Measurements from ENCODE around the gene SLC37A2. TPM values are rescaled to one million over a fixed set of nuclear protein-coding genes. Genes with fewer than 3 reads are reported as not detected.

The SLC37A2 gene
- total and polyA plus RNA-seq, 2 of the 13 experiments (the other 11 are each of a cell fraction or from before 2014, with no cell fraction given), result 4.6 to 7.1 TPM

- no peak for FAIRE-seq
- TF ChIP-seq HNRNPL (IDR thresholded peaks at IDR 0.05; ENCODE audit: low read depth, low read length) (no peak), CREBL2 (CRISPR knock-in tag; IDR thresholded peaks at IDR 0.05; ENCODE audit: borderline replicate concordance) (no peak), ZNF10 (CRISPR knock-in tag; IDR thresholded peaks at IDR 0.05; ENCODE audit: borderline replicate concordance, low read depth) (no peak), ZFX (CRISPR knock-in tag; IDR thresholded peaks at IDR 0.05; ENCODE audit: low read depth) (no peak), BRD4 (CRISPR knock-in tag; IDR thresholded peaks at IDR 0.05) (no peak), MTF1 (CRISPR knock-in tag; IDR thresholded peaks at IDR 0.05) (no peak)
- H3K36me3 ChIP-seq (replicated peaks in 1 of 2; ENCODE audit: control insufficient read depth in 1 of 2, insufficient read depth in 2 of 2, low read length in 2 of 2), result no peaks in the 10 kb centered on the region
- in situ Hi-C loops (cut with HindIII; ENCODE audit: extremely low pct_ligation_motif_present, low pct_unique_long_range_greater_than_20kb) (no loop called here), intact Hi-C loops (cut with micrococcal nuclease; ENCODE audit: unreplicated experiment) (no loop called here)
- ChIA-PET CTCF (ENCODE audit: low intra/inter-chr PET ratio, low total read pairs) (no interaction called here), POLR2A (no interaction called here)
- BruUV-seq (replicated peaks), result no TSS peak
- H3K27ac ChIP-seq (ENCODE audit: extremely low read length, insufficient read depth, low read length), result no peak overlapping the region
- DNase-seq (ENCODE audit: low spot score), result no peak
- no peaks in the 10 kb centered on the region for H3K9me3 ChIP-seq (ENCODE audit: low read length)
- H3K4me3 ChIP-seq (replicated peaks in 1 of 3; ENCODE audit: insufficient read depth in 1 of 3, low read depth in 2 of 3, low read length in 3 of 3), result no peak overlapping the region
- H3K79me2 ChIP-seq (ENCODE audit: insufficient read depth, low read length), result no peaks in the 10 kb centered on the region
- H2AFZ ChIP-seq (ENCODE audit: low read length), result no peak overlapping the region
- no peak for ATAC-seq
- 53% methylated on average over 4 of the region's 4 CpGs for WGBS (ENCODE audit: low lambda C conversion rate)
- H3K9ac ChIP-seq (ENCODE audit: insufficient read depth, low read depth, low read length), result no peak overlapping the region
- H3K4me1 ChIP-seq (ENCODE audit: insufficient read depth, low read length), result peaks cover 62% of the 10 kb centered on the region
- H3K4me2 ChIP-seq (ENCODE audit: low read depth, low read length), result no peak overlapping the region
- H3K27me3 ChIP-seq (ENCODE audit: control insufficient read depth in 1 of 2, insufficient read depth in 2 of 2, low read length in 2 of 2), result peaks cover 0 to 1% of the 10 kb centered on the region in 2 experiments; a peak in 2 of 5 replicates
- H4K20me1 ChIP-seq (ENCODE audit: insufficient read depth, low read length), result no peaks in the 10 kb centered on the region
These were observed 5.9 kb downstream of the SLC37A2 start for GRCh38 chr11:125069008-125069407.

DNA sequence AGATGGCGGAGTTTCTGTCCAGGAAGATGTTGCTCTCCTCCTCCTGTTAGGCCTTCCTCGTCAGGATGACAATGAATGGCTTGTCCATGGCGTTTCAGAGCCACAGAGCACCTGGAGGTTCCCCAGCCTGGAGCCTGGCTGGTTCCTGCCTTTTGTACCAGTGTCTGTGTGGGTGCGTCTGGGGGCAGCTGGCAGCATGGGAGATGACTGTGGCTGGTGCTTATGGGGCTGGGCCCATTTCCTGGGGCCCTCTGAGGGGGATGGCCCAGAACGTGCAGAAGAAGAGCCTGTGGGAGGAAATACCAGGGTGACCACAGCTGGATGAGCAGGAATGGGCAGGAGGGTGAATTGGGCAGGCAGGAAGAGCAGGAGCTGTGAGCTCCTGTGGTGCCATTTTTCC, 6.7 kb downstream of the SLC37A2 start:
- H3K9ac ChIP-seq (ENCODE audit: insufficient read depth, low read depth, low read length), result no peak overlapping the region
- H3K36me3 ChIP-seq (replicated peaks in 1 of 2; ENCODE audit: control insufficient read depth in 1 of 2, insufficient read depth in 2 of 2, low read length in 2 of 2), result no peaks in the 10 kb centered on the region
- H3K79me2 ChIP-seq (ENCODE audit: insufficient read depth, low read length), result no peaks in the 10 kb centered on the region
- H3K9me3 ChIP-seq (ENCODE audit: low read length), result no peaks in the 10 kb centered on the region
- no peak overlapping the region for H3K27ac ChIP-seq (ENCODE audit: extremely low read length, insufficient read depth, low read length)
- CTCF ChIA-PET (ENCODE audit: low intra/inter-chr PET ratio, low total read pairs), result no interaction called here
- no TSS peak for BruUV-seq (replicated peaks)
- H4K20me1 ChIP-seq (ENCODE audit: insufficient read depth, low read length), result no peaks in the 10 kb centered on the region
- in situ Hi-C loops (cut with HindIII; ENCODE audit: extremely low pct_ligation_motif_present, low pct_unique_long_range_greater_than_20kb), result no loop called here
- POLR2A ChIA-PET, result interaction anchor here (0.5 to 1.1 kb wide), 3 partner anchors 12 to 21 kb away, joined by 3 read pairs; no protein-coding TSS in a partner anchor
- peaks cover 0 to 4% of the 10 kb centered on the region in 2 experiments; a peak in 1 of 5 replicates for H3K27me3 ChIP-seq (ENCODE audit: control insufficient read depth in 1 of 2, insufficient read depth in 2 of 2, low read length in 2 of 2)
- ATAC-seq, result no peak
- TF ChIP-seq TEAD3 (CRISPR knock-in tag; optimal IDR thresholded peaks at IDR 0.05; ENCODE audit: borderline replicate concordance), result no peak
- no peak for TF ChIP-seq BRD4 (CRISPR knock-in tag; IDR thresholded peaks at IDR 0.05)
- TF ChIP-seq NRL (CRISPR knock-in tag; IDR thresholded peaks at IDR 0.05; ENCODE audit: borderline replicate concordance), result peak; percentile 27; the same call in 1 of the 2 replicates
- TF ChIP-seq ZNF605 (CRISPR knock-in tag; IDR thresholded peaks at IDR 0.05), result no peak
- no peak for TF ChIP-seq ZNF616 (CRISPR knock-in tag; IDR thresholded peaks at IDR 0.05; ENCODE audit: low read depth)
- TF ChIP-seq, protein P1, sequence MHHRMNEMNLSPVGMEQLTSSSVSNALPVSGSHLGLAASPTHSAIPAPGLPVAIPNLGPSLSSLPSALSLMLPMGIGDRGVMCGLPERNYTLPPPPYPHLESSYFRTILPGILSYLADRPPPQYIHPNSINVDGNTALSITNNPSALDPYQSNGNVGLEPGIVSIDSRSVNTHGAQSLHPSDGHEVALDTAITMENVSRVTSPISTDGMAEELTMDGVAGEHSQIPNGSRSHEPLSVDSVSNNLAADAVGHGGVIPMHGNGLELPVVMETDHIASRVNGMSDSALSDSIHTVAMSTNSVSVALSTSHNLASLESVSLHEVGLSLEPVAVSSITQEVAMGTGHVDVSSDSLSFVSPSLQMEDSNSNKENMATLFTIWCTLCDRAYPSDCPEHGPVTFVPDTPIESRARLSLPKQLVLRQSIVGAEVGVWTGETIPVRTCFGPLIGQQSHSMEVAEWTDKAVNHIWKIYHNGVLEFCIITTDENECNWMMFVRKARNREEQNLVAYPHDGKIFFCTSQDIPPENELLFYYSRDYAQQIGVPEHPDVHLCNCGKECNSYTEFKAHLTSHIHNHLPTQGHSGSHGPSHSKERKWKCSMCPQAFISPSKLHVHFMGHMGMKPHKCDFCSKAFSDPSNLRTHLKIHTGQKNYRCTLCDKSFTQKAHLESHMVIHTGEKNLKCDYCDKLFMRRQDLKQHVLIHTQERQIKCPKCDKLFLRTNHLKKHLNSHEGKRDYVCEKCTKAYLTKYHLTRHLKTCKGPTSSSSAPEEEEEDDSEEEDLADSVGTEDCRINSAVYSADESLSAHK (CRISPR knock-in tag; IDR thresholded peaks at IDR 0.05; ENCODE audit: borderline replicate concordance), result no peak
- no peak for FAIRE-seq
- intact Hi-C loops (cut with micrococcal nuclease; ENCODE audit: unreplicated experiment), result no loop called here
- no peak for DNase-seq (ENCODE audit: low spot score)
- no peak overlapping the region for H3K4me2 ChIP-seq (ENCODE audit: low read depth, low read length)
- H3K4me3 ChIP-seq (replicated peaks in 1 of 3; ENCODE audit: insufficient read depth in 1 of 3, low read depth in 2 of 3, low read length in 3 of 3), result no peak overlapping the region
- H2AFZ ChIP-seq (ENCODE audit: low read length), result no peak overlapping the region
- H3K4me1 ChIP-seq (ENCODE audit: insufficient read depth, low read length), result peaks cover 62% of the 10 kb centered on the region
- WGBS (ENCODE audit: low lambda C conversion rate), result 100% methylated on average over 1 of the region's 5 CpGs
